NCI-H524 (cell line): ENCODE data around the gene SRRM4.
A peak's percentile ranks its signal among the peaks of the same experiment; 100 is the strongest.
"Not testable (repeated sequence)": the region's sequence is repeated elsewhere in the genome, so short reads cannot be mapped to it uniquely, and the experiment has no call there.

ENCODE experiments used
- DNase-seq, 2 experiments: peaks; one replicate each; lab custom pipeline; 2025; lab: John Stamatoyannopoulos, UW

Gene SRRM4

DNA sequence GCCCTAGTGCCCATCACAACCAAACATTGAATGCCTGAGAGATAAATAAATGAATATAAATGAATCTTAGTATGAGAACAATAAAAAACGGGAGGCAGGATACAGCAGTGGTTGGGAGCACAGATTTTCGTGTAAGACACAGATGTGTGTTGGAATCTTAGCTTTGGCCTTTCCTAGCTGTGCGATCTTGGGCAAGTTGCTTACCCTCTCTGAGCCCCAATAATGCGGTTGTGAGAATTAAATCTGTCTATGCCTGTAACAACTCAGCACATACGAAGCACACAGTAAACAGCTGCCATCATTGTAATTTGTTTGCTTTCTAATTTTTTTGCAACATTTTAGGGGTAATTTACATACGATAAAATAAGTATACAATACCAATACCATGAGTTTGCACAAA is 89.8 kb downstream of the SRRM4 start:
- DNase-seq = no peak

DNA sequence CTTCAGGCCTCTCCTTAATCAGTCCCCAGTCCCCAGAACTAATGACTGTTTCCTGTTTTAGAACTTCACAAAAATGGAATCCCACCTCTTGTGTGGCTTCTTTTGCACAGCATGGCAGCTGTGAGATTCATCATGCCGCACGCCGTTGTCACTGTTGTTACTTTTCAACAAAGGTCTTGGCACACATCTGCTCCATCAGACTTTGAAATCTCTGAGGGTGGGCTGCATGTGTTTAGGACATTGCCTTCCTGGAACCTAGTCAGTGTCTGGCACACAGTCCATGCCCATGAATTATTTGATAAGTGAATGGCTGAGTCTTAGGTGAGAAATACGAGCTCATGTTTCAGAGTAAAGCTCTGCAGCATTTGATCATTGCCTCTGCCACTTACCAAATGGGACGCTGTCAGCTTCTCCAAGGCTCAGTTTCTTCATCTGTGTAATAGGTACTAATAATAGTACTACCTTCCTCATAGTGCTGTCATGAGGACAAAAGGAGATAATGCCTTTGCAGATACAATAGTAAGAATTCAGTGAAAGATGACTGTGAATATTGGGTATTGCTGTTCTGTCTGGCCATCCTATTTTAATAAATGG is 90.4 kb downstream of the SRRM4 start:
- DNase-seq = no peak

- peak in 1 of 2 experiments; percentile 13 for DNase-seq
Observed at GRCh38 chr12:119072440-119072839, 91.1 kb downstream of the SRRM4 start.

GRCh38 chr12:119075222-119075787 is 94.0 kb downstream of the SRRM4 start:
- no peak for DNase-seq

- DNase-seq = no peak
Observed at GRCh38 chr12:119075918-119076317, 94.6 kb downstream of the SRRM4 start.

DNA sequence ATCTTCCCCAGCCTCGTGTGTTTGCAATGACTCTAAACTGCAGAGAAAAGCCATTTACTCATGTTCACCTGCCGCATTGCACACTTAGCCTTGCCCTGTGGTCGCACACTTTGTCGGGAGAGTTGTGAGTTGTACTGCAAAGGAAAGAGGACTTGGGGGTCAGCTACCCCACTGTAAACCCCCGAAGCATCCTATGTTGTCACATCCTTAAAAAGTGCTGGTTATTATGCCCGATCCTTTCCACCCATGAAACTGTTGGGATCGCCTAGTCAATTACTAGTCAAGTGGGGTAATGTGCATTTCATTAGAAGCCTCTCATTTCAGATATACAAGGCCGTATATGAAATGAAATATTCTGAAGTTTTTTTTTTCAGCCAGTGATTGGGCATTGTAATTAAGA is 98.2 kb downstream of the SRRM4 start:
- no peak for DNase-seq

DNA sequence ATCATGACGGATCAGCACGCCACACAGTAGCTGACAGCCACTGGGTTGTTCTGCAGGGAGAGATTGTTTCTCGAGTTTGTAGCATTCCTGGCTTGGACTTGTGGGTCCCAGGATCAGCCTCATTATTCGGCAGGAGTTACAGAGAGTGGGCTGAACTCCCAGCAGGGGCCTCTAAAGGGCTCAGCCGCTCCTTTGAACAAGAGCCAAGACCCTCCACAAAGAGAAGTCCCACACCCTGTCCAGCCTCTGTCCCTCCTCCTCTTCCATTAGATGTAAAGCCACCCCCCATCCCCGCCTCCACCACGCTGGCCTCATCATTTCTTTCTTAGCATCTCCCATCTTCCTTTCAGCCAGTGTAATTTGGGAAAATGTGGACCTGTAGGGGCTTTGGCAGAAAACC is 100.7 kb downstream of the SRRM4 start:
- no peak for DNase-seq

GRCh38 chr12:119082496-119082895 is 101.2 kb downstream of the SRRM4 start:
- no peak for DNase-seq

DNA sequence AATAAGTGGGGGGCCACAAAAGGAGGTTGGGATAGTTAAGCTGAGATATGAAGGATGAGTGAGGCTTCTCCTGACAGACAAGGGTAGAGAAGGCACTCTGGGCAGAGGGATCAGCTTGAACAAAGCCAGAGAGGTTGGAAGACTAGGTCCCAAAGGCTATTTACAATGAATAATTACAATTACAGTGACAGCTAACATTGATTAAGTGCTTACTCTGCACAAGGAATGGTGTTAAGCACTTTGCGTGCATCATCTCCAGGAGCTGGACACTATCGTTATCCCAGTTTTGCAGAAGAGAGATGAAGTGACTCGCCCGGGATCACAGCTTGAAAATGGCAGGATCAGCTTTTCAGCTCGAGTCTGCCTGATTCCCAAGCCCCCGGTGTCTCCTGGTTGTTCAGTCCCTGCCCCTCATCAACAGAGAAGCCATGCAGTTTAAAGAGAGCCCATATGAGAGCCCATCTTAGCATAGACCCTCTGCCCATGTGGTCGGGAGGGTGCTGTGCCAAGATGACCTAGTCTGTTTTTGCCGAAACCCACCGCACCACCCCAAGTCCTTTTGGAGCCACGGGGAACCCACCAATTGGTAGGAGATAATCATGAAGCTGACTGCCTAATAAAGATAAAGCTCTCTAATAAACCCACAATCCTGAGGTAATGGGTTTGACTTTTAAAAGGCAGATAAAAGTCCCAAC is 107.5 kb downstream of the SRRM4 start:
- DNase-seq = no peak

DNA sequence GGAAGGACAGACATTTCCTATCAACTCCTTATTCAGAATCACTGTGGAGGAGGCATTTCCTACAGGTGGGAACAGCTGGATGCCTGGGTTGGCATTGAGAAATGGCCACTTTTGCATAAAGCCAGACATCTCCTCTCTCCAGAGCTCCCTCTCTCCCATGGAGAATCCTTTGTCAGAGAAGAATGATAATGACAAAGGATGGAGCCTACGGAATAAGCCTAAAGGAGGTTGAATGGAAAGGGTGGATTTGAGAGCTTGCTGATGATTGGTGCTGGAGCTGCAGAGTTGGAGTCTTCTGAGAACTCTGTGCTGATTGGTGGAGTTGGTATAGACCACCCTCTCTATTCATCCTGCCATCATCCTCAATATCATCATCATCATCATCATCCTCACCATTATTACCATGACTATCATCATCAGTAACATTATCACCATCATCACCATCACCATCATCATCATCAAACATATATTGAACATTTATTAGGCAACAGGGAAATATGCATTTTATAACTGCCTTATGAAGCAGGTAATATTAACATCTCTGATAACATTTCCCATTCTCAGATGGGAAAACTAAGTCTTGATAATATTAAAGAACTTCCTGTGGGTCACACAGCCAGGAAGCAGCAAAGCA is 108.2 kb downstream of the SRRM4 start:
- DNase-seq = no peak

DNA sequence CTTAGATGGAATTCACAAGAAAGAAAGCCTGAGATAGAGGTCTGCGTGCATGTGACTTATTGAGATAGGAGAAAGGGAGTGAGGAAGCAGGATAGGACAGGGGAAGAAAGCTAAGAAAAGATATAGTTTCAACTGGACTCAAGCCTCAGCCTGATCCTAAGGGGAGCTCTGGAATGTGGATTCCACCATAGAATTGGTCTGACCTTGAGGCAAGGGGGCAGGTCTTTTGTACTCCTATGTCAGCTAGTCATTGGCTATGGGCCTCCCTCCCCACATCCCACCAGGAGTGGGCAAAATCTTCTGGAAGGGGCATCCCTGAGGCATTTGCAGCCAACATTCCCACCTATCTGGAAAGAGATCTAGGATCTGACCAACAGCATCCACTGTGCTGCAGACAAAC is 108.9 kb downstream of the SRRM4 start:
- no peak for DNase-seq

GRCh38 chr12:119090865-119091264 is 109.5 kb downstream of the SRRM4 start:
- DNase-seq = no peak

GRCh38 chr12:119096429-119097202 is 115.3 kb downstream of the SRRM4 start:
- DNase-seq = no peak

GRCh38 chr12:119100933-119101332 is 119.6 kb downstream of the SRRM4 start:
- no peak for DNase-seq

DNA sequence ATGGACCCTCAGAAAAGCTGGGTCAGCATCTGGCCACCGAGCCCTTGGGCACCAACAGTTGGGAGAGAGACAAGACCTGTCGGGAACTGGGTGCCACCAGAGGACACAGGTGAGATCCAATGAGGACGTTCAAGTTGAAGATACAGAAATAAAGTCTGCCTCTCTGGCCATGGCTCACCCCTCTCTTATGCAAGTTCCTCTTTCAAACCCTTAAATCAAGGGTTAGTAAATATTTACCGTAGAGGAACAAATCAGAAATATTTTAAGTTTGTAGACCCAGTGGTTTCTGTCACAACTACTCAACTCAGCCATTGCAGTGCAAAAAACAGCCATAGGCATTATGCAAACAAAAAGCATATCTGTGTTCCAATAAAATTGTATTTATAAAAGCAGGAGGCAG is 120.9 kb downstream of the SRRM4 start:
- DNase-seq = no peak

DNA sequence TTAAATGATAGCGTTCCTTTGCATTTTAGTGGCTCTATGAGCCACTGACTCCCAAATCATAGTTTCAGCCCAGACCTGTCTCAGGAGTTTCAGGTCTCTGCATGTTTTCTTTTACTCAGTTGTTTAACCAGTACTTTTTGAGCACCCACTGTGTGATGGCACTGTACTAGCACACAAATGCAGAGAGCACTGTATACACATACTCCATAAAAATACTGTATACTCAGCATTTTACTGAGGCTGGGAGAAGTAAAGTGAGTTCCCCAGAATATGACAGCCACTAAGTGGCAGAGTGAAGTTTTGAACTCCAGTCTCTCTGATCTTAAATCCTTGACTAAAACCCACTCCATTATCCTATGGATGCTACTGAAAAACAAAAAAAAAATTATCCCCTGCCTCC is 121.4 kb downstream of the SRRM4 start:
- no peak for DNase-seq

DNA sequence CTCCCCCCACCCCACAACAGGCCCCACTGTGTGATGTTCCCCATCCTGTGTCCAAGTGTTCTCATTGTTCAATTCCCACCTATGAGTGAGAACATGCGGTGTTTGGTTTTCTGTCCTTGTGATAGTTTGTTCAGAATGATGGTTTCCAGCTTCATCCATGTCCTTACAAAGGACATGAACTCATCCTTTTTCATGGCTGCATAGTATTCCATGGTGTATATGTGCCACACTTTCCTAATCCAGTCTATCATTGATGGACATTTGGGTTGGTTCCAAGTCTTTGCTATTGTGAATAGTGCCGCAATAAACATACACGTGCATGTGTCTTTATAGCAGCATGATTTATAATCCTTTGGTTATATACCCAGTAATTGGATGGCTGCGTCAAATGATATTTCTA is 123.6 kb downstream of the SRRM4 start:
- not testable (repeated sequence) for DNase-seq

GRCh38 chr12:119113496-119113986 is 132.2 kb downstream of the SRRM4 start:
- DNase-seq = no peak

GRCh38 chr12:119114294-119114693 is 133.0 kb downstream of the SRRM4 start:
- DNase-seq = no peak

DNA sequence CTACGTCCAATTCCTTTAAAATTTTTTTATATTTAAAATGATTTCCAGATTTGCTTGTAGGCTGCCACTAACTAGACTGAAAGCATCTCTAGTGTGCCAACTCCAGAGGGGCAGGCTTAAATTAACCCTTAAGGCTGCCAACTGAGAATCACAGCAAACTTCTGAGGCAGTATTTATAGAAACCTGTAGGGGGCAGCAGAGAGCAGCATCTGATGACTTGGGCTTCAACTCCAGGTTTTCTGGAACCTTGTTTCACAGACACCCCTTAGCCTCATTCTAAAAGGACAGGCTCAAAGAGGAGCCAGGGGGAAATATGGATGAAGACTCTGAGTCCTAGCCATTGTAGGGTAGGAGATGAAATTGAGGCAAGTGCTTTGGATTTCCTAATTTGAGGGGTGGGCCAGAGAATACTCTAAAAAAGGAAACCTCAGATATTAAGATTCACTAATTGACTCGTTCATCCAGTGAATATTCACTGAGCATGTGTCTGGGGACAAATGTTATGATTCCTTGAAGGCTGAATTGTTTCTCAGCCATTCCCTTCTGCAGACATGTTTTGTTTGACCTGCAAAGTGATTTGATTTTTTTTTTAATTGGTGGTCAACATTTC is 134.1 kb downstream of the SRRM4 start:
- DNase-seq = peak; percentile 26 to 61

- no peak for DNase-seq
Observed at GRCh38 chr12:119117936-119118335, 136.6 kb downstream of the SRRM4 start.

- no peak for DNase-seq
Observed at GRCh38 chr12:119118625-119119024, 137.3 kb downstream of the SRRM4 start.
